BLaER1 treated with 17β-estradiol and CSF1 and Interleukin-3, amounts not matched to agents 10 nM and 100 nM (cell line): ENCODE results near the gene LENEP.
A peak's percentile ranks its signal among the peaks of the same experiment; 100 is the strongest.

Experiments used
- H3K27ac ChIP-seq, 11 experiments: shearing (Covaris generic); formaldehyde crosslinking; 2 replicates each; pipeline ENCODE4 v1.8.1; 2022
- H3K27me3 ChIP-seq, 11 experiments: shearing (Covaris generic); formaldehyde crosslinking; 2 replicates each; pipeline ENCODE4 v1.8.1; 2022
- H3K36me3 ChIP-seq, 11 experiments: shearing (Covaris generic); formaldehyde crosslinking; 2 replicates each; pipeline ENCODE4 v1.8.1; 2022
- H3K4me1 ChIP-seq, 10 experiments: shearing (Covaris generic); formaldehyde crosslinking; 2 replicates each; pipeline ENCODE4 v1.8.1; 2022
- H3K4me2 ChIP-seq, 11 experiments: shearing (Covaris generic); formaldehyde crosslinking; 2 replicates each; pipeline ENCODE4 v1.8.1; 2022
- H3K4me3 ChIP-seq, 10 experiments: shearing (Covaris generic); formaldehyde crosslinking; 2 replicates each; pipeline ENCODE4 v1.8.1; 2022
- H3K9ac ChIP-seq, 11 experiments: shearing (Covaris generic); formaldehyde crosslinking; 2 replicates each; pipeline ENCODE4 v1.8.1; 2022
- H3K9me3 ChIP-seq, 11 experiments: shearing (Covaris generic); formaldehyde crosslinking; replicated peaks in 1 of 11; 2 replicates each; pipeline ENCODE4 v1.8.1; 2022
- H4K20me1 ChIP-seq, 11 experiments: shearing (Covaris generic); formaldehyde crosslinking; 2 replicates each; pipeline ENCODE4 v1.8.1; 2022
- Cebpa-rat ChIP-seq, 11 experiments: shearing (Covaris generic); IDR thresholded peaks; 2 replicates each; pipeline ENCODE4 v1.8.1; 2022

LENEP gene

GRCh38 chr1:154970631-154971340, 22.6 kb upstream of the LENEP start, which contains the start of gene SHC1:
SHC1 (minus strand) TSS chr1:154970747; CDS start chr1:154970526, 221 bp downstream.
- Histone ChIP-seq H3K9me3 (no peaks in the 10 kb centered on the region), H3K9ac (peak within 1 kb of the TSS; percentile 65 to 99 (median 79)), H3K27me3 (no peaks in the 10 kb centered on the region), H4K20me1 (peaks cover 22 to 72% (median 39%) of the 10 kb centered on the region in 11 experiments; a peak in 19 of 22 replicates), H3K27ac (peak within 1 kb of the TSS; percentile 49 to 90 (median 78); a peak in 21 of 22 replicates), H3K36me3 (peaks cover 32 to 42% (median 38%) of the 10 kb centered on the region in 11 experiments), H3K4me3 (peak within 1 kb of the TSS; percentile 38 to 76 (median 59)), H3K4me1 (peaks cover 45 to 76% (median 65%) of the 10 kb centered on the region in 10 experiments), H3K4me2 (peak within 1 kb of the TSS; percentile 89 to 100 (median 98))
- TF ChIP-seq Cebpa-rat (IDR thresholded peaks at IDR 0.05): no peak

DNA sequence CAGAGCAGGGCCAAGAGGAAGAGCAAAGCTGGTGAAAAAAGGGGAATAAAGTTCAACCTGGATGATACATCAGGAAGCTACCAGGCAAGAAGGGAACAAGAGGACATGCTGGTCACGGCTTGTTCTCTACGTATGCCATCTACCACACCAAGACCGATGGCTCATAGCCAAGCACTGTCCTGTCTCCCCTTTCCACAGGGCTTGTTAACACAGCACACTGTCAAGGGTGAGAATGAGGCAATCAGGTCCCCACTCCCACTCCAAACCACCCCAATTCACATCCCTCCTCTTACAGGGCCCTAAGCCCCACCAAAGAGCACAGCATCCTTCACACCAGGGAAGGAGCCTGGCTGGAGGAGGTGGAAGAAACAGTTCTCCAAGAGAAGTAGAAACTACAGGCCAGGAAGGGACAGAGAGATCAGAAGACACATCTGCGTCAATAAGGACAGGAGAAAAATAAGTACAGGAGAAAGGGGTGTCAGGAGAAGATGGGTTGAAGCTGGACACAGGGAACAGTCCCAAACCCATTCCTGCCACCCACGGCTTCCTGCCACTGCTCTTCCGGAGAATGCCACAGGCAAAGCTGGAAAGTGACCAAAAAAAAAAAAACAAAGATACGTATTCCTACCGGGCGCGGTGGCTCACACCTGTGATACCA, 21.9 kb upstream of the LENEP start:
- Histone ChIP-seq H3K9me3 (no peaks in the 10 kb centered on the region), H3K4me2 (peak overlapping the region; percentile 89 to 100 (median 98)), H3K9ac (peak overlapping the region; percentile 65 to 99 (median 79); a peak in 21 of 22 replicates), H3K27me3 (no peaks in the 10 kb centered on the region), H3K27ac (peak overlapping the region; percentile 49 to 90 (median 78); a peak in 21 of 22 replicates), H3K4me3 (peak overlapping the region; percentile 38 to 76 (median 59); a peak in 18 of 20 replicates), H3K4me1 (peaks cover 52 to 74% (median 68%) of the 10 kb centered on the region in 10 experiments), H4K20me1 (peaks cover 16 to 66% (median 39%) of the 10 kb centered on the region in 11 experiments; a peak in 19 of 22 replicates), H3K36me3 (peaks cover 25 to 35% (median 31%) of the 10 kb centered on the region in 11 experiments)
- no peak for TF ChIP-seq Cebpa-rat (IDR thresholded peaks at IDR 0.05)

- H3K36me3 ChIP-seq: peaks cover 18 to 30% (median 24%) of the 10 kb centered on the region in 11 experiments
- H3K4me3 ChIP-seq: peak overlapping the region in 7 of 10 experiments; percentile 64 to 86 (median 69); a peak in 9 of 20 replicates
- H3K4me2 ChIP-seq: peak overlapping the region; percentile 89 to 100 (median 98)
- H4K20me1 ChIP-seq: peaks cover 11 to 59% (median 39%) of the 10 kb centered on the region in 11 experiments; a peak in 18 of 22 replicates
- peak overlapping the region in 8 of 11 experiments; percentile 9 to 98 (median 90); a peak in 8 of 22 replicates for H3K27ac ChIP-seq
- H3K9ac ChIP-seq: peak overlapping the region; percentile 87 to 99 (median 92); a peak in 19 of 22 replicates
- H3K9me3 ChIP-seq: no peaks in the 10 kb centered on the region
- H3K4me1 ChIP-seq: peaks cover 59 to 77% (median 74%) of the 10 kb centered on the region in 10 experiments
- H3K27me3 ChIP-seq: no peaks in the 10 kb centered on the region
- TF ChIP-seq Cebpa-rat (IDR thresholded peaks at IDR 0.05): no peak
These were observed 21.2 kb upstream of the LENEP start for GRCh38 chr1:154972213-154972516.

DNA sequence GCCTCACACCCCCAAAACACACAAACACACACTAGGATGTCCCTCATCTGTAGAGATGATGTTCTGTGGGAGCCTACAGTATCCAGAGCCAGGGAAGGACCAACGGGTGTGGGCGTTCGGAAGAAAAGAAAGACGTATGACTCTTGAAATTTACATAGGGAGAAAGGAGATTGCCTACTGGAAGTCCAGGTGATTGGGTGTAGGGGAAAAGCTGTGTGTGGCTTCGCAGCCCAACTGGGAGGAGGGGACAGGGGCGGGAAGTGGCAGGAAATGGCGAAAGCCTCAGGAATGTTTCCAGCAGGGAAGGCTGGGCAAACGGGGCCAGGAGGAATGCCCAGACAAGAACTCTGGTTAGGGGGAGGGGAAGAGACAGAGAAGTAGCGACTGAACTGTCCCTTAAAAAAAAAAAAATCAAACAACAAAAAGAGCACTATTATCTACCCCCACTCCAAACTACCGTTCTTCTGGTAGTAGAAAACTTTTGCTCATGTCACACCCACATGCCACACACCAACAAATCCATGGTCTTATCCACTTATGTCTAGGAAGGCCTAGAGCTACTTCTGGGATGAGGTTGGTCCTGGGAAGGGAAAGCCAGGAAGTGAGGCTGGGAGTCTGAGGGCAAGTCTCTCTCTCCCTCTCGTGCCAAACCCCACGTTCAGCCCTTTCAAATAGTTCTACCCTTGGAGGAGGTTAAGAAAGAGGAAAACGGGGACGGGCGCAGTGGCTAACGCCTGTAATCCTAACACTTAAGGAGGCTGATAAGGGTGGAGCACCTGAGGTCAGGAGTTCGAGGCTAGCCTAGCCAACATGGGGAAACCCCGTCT, 20.7 kb upstream of the LENEP start:
- H3K9me3 ChIP-seq: no peaks in the 10 kb centered on the region
- no peaks in the 10 kb centered on the region for H3K27me3 ChIP-seq
- H3K4me2 ChIP-seq: peak overlapping the region; percentile 89 to 100 (median 98)
- peak overlapping the region; percentile 64 to 86 (median 69) for H3K4me3 ChIP-seq
- peaks cover 11 to 54% (median 38%) of the 10 kb centered on the region in 11 experiments; a peak in 18 of 22 replicates for H4K20me1 ChIP-seq
- TF ChIP-seq Cebpa-rat (IDR thresholded peaks at IDR 0.05): no peak
- H3K4me1 ChIP-seq: peaks cover 65 to 77% (median 74%) of the 10 kb centered on the region in 10 experiments
- peaks cover 13 to 30% (median 19%) of the 10 kb centered on the region in 11 experiments for H3K36me3 ChIP-seq
- H3K9ac ChIP-seq: peak overlapping the region; percentile 87 to 99 (median 92); a peak in 21 of 22 replicates
- H3K27ac ChIP-seq: peak overlapping the region in 10 of 11 experiments; percentile 9 to 100 (median 92); a peak in 18 of 22 replicates

GRCh38 chr1:154973344-154974101, 19.9 kb upstream of the LENEP start:
- peaks cover 71 to 77% (median 75%) of the 10 kb centered on the region in 10 experiments for H3K4me1 ChIP-seq
- peaks cover 5 to 30% (median 19%) of the 10 kb centered on the region in 11 experiments for H3K36me3 ChIP-seq
- peak overlapping the region; percentile 87 to 99 (median 92) for H3K9ac ChIP-seq
- no peaks in the 10 kb centered on the region for H3K9me3 ChIP-seq
- TF ChIP-seq Cebpa-rat (IDR thresholded peaks at IDR 0.05): no peak
- H4K20me1 ChIP-seq: peaks cover 11 to 48% (median 36%) of the 10 kb centered on the region in 11 experiments; a peak in 18 of 22 replicates
- peak overlapping the region; percentile 64 to 86 (median 69) for H3K4me3 ChIP-seq
- no peaks in the 10 kb centered on the region for H3K27me3 ChIP-seq
- peak overlapping the region; percentile 89 to 100 (median 98) for H3K4me2 ChIP-seq
- H3K27ac ChIP-seq: peak overlapping the region; percentile 89 to 100 (median 96)

DNA sequence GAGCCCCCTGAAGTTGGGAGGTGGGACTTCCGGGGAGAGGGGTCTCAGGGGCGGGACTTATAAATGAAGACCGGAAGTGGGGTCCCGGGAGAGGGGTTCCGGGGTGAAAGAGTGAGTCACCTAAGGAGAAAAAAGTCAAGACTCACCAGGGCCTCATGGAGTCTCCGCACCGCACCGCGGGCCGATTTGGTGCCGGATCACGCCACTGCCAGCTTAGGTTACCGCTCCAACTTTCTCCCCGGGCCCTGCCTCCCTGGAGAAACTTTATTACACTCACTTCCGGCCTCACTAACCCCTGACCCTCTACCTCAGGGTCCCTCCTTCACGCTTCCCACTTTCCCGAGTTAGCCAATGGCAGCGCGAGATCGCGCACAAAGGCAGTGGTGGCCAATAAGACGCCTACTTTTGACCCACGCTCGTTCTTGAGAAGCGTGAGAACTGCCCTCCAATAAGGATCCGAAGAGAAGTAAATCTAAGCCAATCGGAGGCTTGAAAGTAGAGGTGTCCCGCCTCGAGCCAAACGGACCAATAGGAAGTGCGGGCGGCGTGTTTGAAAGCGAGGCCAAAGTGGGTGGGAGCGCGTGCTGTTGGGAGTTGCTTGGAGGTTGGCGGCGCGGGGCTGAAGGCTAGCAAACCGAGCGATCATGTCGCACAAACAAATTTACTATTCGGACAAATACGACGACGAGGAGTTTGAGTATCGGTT, 19.1 kb upstream of the LENEP start, which contains the start of gene CKS1B:
Gene CKS1B, plus strand, starts transcription at position 580 of the 706 bp plus-strand sequence. Its CDS starts 65 bp downstream, at position 645.
- TF ChIP-seq Cebpa-rat (IDR thresholded peaks at IDR 0.05): no peak
- Histone ChIP-seq H3K4me1 (peaks cover 63 to 70% (median 68%) of the 10 kb centered on the region in 10 experiments), H4K20me1 (peaks cover 11 to 41% (median 29%) of the 10 kb centered on the region in 11 experiments; a peak in 18 of 22 replicates), H3K9ac (peak within 1 kb of the TSS; percentile 87 to 99 (median 92)), H3K4me3 (peak within 1 kb of the TSS; percentile 64 to 86 (median 69)), H3K4me2 (peak within 1 kb of the TSS; percentile 89 to 100 (median 98)), H3K9me3 (no peaks in the 10 kb centered on the region), H3K36me3 (peaks cover 0 to 30% (median 16%) of the 10 kb centered on the region in 11 experiments; a peak in 20 of 22 replicates), H3K27ac (peak within 1 kb of the TSS; percentile 89 to 100 (median 96)), H3K27me3 (no peaks in the 10 kb centered on the region)

DNA sequence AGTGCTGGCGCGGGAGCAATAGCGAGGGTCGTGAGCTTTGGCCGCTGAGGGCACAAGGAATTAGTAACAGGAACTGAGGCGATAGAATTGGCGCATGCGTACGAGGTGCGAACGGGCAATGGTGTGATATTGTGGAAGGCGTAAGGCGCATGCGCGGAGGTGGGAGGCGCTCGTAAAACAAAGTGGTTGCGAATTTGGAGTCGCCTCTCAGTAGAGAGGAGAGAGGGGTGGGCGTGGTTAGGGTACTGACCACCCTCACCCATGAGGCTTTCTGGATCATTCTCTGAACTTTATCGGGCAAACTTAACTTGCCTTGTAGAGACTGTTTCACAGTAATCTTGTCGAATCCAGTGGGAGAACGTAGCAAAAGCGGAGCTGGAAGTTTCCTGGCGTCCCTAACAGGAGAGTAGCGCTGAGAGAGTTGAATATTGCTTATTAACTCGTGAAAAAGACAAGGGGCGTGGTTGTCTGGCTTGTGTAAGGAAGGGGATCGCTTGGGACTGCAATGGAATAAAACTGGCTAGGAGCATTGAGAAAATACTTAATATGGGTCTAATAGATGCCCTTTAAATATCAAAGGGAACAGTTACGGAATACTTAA, 18.5 kb upstream of the LENEP start:
- Histone ChIP-seq H3K36me3 (peaks cover 0 to 33% (median 19%) of the 10 kb centered on the region in 11 experiments; a peak in 19 of 22 replicates), H4K20me1 (peaks cover 10 to 35% (median 26%) of the 10 kb centered on the region in 11 experiments; a peak in 17 of 22 replicates), H3K4me3 (peak overlapping the region; percentile 64 to 86 (median 69)), H3K27ac (peak overlapping the region; percentile 65 to 100 (median 96)), H3K9me3 (no peaks in the 10 kb centered on the region), H3K9ac (peak overlapping the region; percentile 79 to 99 (median 91)), H3K4me2 (peak overlapping the region; percentile 81 to 95 (median 91)), H3K27me3 (no peaks in the 10 kb centered on the region), H3K4me1 (peaks cover 57 to 67% (median 61%) of the 10 kb centered on the region in 10 experiments)
- TF ChIP-seq Cebpa-rat (IDR thresholded peaks at IDR 0.05): no peak
